Body of pancreas (tissue), 4 donors: ENCODE results near the gene TOR4A. TPM values are rescaled to one million over a fixed set of nuclear protein-coding genes. Genes with fewer than 3 reads are reported as not detected.
"Not testable (repeated sequence)": the region's sequence is repeated elsewhere in the genome, so short reads cannot be mapped to it uniquely, and the experiment has no call there.

Experiments used
- ATAC-seq: fragments of 150-250 bp; one replicate; pipeline ENCODE4 v1.9.1; 2016
- DNase-seq, 4 donors: peaks; one replicate each; pipeline ENCODE4 v3.0.0-alpha.2; 2019
- H3K27ac ChIP-seq, 4 donors: fragments of 200-600 bp; sonication (generic); 1 replicate in 3 of 4; 2 replicates in 1 of 4; pipeline versions ENCODE4 v1.5.1 to v1.6.1; 2016 to 2019; ENCODE audit warnings: mild to moderate bottlenecking in 1 of 4, mixed read lengths in 1 of 4, moderate library complexity in 1 of 4
- H3K27me3 ChIP-seq, 2 donors: fragments of 200-600 bp; sonication (generic); one replicate each; pipeline ENCODE4 v1.6.0; 2016; ENCODE audit warnings: mild to moderate bottlenecking in 1 of 2
- H3K36me3 ChIP-seq, 2 donors: fragments of 200-600 bp; sonication (generic); replicated peaks in 1 of 2; 2 replicates each; pipeline ENCODE4 v1.5.1; 2016; ENCODE audit warnings: low read depth in 2 of 2; ENCODE audit not compliant: insufficient read depth in 1 of 2
- H3K4me1 ChIP-seq: fragments of 200-600 bp; sonication (generic); one replicate; pipeline ENCODE4 v1.6.0; 2016
- H3K4me3 ChIP-seq, 2 donors: fragments of 200-600 bp; sonication (generic); 1 replicate in 1 of 2; 2 replicates in 1 of 2; pipeline ENCODE4 v1.5.1; 2016 to 2019
- H3K9me3 ChIP-seq, 3 donors: fragments of 200-600 bp; sonication (generic); 1 replicate in 2 of 3; 2 replicates in 1 of 3; pipeline ENCODE4 v1.5.1; 2016
- CTCF ChIP-seq, 7 experiments: fragments of 450-650 bp in 4 of 7; fragments of 200-600 bp in 3 of 7; sonication (generic) in 3 of 7; IDR thresholded peaks; one replicate each; pipeline ENCODE4 v1.5.1; 2016 to 2019; ENCODE audit warnings: antibody characterized with exemption in 7 of 7
- POLR2A ChIP-seq, 3 donors: fragments of 450-650 bp; IDR thresholded peaks; one replicate each; pipeline ENCODE4 v1.6.1; 2016; ENCODE audit warnings: antibody characterized with exemption in 3 of 3, mild to moderate bottlenecking in 2 of 3
- WGBS, 2 donors: methylation state at CpG; one replicate each; pipeline ENCODE4 v1.1.5; 2017; 5-methylcytosine and 5-hydroxymethylcytosine counted together
- intact Hi-C: fragments of 100-400 bp; cut with DNase I; formaldehyde crosslinking; loops from one replicate; pipeline ENCODE4 v1.15.1; 2023
- total RNA-seq, 2 donors: library from RNA; depleted of rRNA; stranded (reverse); fragments of >200 nt; gene quantifications; one replicate each; pipeline ENCODE4 v1.1.0, GENCODE V29; 2016

The TOR4A gene
- total RNA-seq, 2 donors from 2014 or later, result 9.9 to 12.2 TPM

GRCh38 chr9:137256362-137256761 lies 21.2 kb upstream of the TOR4A start:
- Histone ChIP-seq H3K36me3 (peaks cover 0 to 3% of the 10 kb centered on the region in 2 donors), H3K4me3 (no peak overlapping the region), H3K9me3 (no peaks in the 10 kb centered on the region), H3K27me3 (no peaks in the 10 kb centered on the region), H3K27ac (no peak overlapping the region), H3K4me1 (peaks cover 32% of the 10 kb centered on the region)
- ATAC-seq (no peak), DNase-seq (no peak)
- intact Hi-C loops, result no loop called here
- WGBS, 2 donors, result 79 to 85% methylated on average over 5 to 15 of the region's 15 CpGs
- TF ChIP-seq POLR2A (IDR thresholded peaks at IDR 0.05) (no peak), CTCF (IDR thresholded peaks at IDR 0.05) (no peak)

- no peak overlapping the region for H3K4me3 ChIP-seq
- H3K9me3 ChIP-seq, result no peaks in the 10 kb centered on the region
- no peak overlapping the region for H3K27ac ChIP-seq
- intact Hi-C loops, result no loop called here
- TF ChIP-seq CTCF (IDR thresholded peaks at IDR 0.05) (no peak), POLR2A (IDR thresholded peaks at IDR 0.05) (no peak)
- peaks cover 0 to 3% of the 10 kb centered on the region in 2 donors for H3K36me3 ChIP-seq
- ATAC-seq (no peak), DNase-seq (no peak)
- peaks cover 32% of the 10 kb centered on the region for H3K4me1 ChIP-seq
- H3K27me3 ChIP-seq, result no peaks in the 10 kb centered on the region
- 86% methylated on average over 12 to 13 of the region's 15 CpGs for WGBS, 2 donors
These were observed 20.7 kb upstream of the TOR4A start for GRCh38 chr9:137256856-137257255.

GRCh38 chr9:137262173-137262908 lies 15.2 kb upstream of the TOR4A start:
- TF ChIP-seq CTCF (IDR thresholded peaks at IDR 0.05), result peak; percentile 20 to 56 (median 44)
- peak in 3 of 4 donors; percentile 51 to 69 (median 58) for DNase-seq
- H3K36me3 ChIP-seq, result not testable (repeated sequence)

GRCh38 chr9:137262909-137263285 lies 14.6 kb upstream of the TOR4A start:
- H3K4me3 ChIP-seq, result no peak overlapping the region
- DNase-seq, result no peak
- no peaks in the 10 kb centered on the region for H3K27me3 ChIP-seq
- H3K36me3 ChIP-seq, result peaks cover 0 to 7% of the 10 kb centered on the region in 2 donors
- H3K9me3 ChIP-seq, result no peaks in the 10 kb centered on the region
- peaks cover 3% of the 10 kb centered on the region for H3K4me1 ChIP-seq
- TF ChIP-seq CTCF (IDR thresholded peaks at IDR 0.05) (no peak), POLR2A (IDR thresholded peaks at IDR 0.05) (no peak)
- ATAC-seq, result no peak
- WGBS, 2 donors, result 82 to 91% methylated on average over 14 to 24 of the region's 24 CpGs
- intact Hi-C loops, result no loop called here
- no peak overlapping the region for H3K27ac ChIP-seq

More at GRCh38 chr9:137262173-137262908, 15.2 kb upstream of the TOR4A start:
- intact Hi-C loops, H3K4me3 ChIP-seq, H3K27ac ChIP-seq, H3K27me3 ChIP-seq, H3K9me3 ChIP-seq, H3K4me1 ChIP-seq, ATAC-seq: not testable (repeated sequence)
- 33 to 45% methylated on average over 11 to 15 of the region's 15 CpGs for WGBS, 2 donors

- no peak for ATAC-seq
These were observed 14.0 kb upstream of the TOR4A start for GRCh38 chr9:137263506-137263905.

More at GRCh38 chr9:137263506-137263905, 14.0 kb upstream of the TOR4A start:
- Histone ChIP-seq H3K27ac (no peak overlapping the region), H3K36me3 (peaks cover 0 to 7% of the 10 kb centered on the region in 2 donors), H3K4me3 (no peak overlapping the region), H3K9me3 (no peaks in the 10 kb centered on the region), H3K27me3 (no peaks in the 10 kb centered on the region), H3K4me1 (peaks cover 10% of the 10 kb centered on the region)
- no peak for DNase-seq
- no peak for TF ChIP-seq POLR2A (IDR thresholded peaks at IDR 0.05)
- TF ChIP-seq CTCF (IDR thresholded peaks at IDR 0.05), result no peak
- WGBS, 2 donors, result 77 to 81% methylated on average over 10 of the region's 10 CpGs
- intact Hi-C loops, result no loop called here
